KMS-11 (cell line): ENCODE measurements around the gene ADPGK.

Experiments
- H2AFZ ChIP-seq: fragments of 200-600 bp; sonication (generic); 2 replicates; pipeline ENCODE4 v1.6.1; 2016; ENCODE audit warnings: antibody characterized with exemption, mixed run types, low read depth
- H3K27ac ChIP-seq: fragments of 200-600 bp; sonication (generic); 2 replicates; pipeline ENCODE4 v1.6.1; 2016; ENCODE audit warnings: mild to moderate bottlenecking, mixed run types
- H3K27me3 ChIP-seq: fragments of 200-600 bp; sonication (generic); 2 replicates; pipeline ENCODE4 v1.6.1; 2017; ENCODE audit warnings: mild to moderate bottlenecking, low read depth, mixed run types, moderate library complexity; ENCODE audit not compliant: insufficient read depth
- H3K36me3 ChIP-seq: fragments of 200-600 bp; sonication (generic); 2 replicates; pipeline ENCODE4 v1.6.1; 2017; ENCODE audit warnings: mild to moderate bottlenecking, mixed run types; ENCODE audit not compliant: insufficient read depth
- H3K4me1 ChIP-seq: fragments of 200-600 bp; sonication (generic); 2 replicates; pipeline ENCODE4 v1.6.1; 2016; ENCODE audit warnings: mild to moderate bottlenecking, low read depth, mixed run types; ENCODE audit not compliant: poor library complexity, severe bottlenecking
- H3K4me2 ChIP-seq: fragments of 200-600 bp; sonication (generic); 2 replicates; pipeline ENCODE4 v1.7.0; 2016; ENCODE audit warnings: mild to moderate bottlenecking, mixed run types
- H3K4me3 ChIP-seq: fragments of 200-600 bp; sonication (generic); IDR thresholded peaks from 2 replicates; pipeline ENCODE4 v1.6.1; 2017; ENCODE audit warnings: low read depth, low read length, mixed read lengths; ENCODE audit not compliant: insufficient read depth
- H3K79me2 ChIP-seq: fragments of 200-600 bp; sonication (generic); 2 replicates; pipeline ENCODE4 v1.6.1; 2016; ENCODE audit warnings: low read depth, mixed run types; ENCODE audit not compliant: insufficient read depth
- H3K9ac ChIP-seq: fragments of 200-600 bp; sonication (generic); 2 replicates; pipeline ENCODE4 v1.6.1; 2016; ENCODE audit warnings: mild to moderate bottlenecking, mixed run types
- H4K20me1 ChIP-seq: fragments of 200-600 bp; sonication (generic); 2 replicates; pipeline ENCODE4 v1.6.1; 2016; ENCODE audit warnings: mild to moderate bottlenecking, mixed run types; ENCODE audit not compliant: insufficient read depth
- TF ChIP-seq, protein P1 (sequence below): fragments of 200-600 bp; sonication (generic); conservative IDR thresholded peaks from 2 replicates; pipeline ENCODE4 v1.6.1; 2017; ENCODE audit warnings: low read depth, mild to moderate bottlenecking, antibody characterized with exemption, low read length, moderate library complexity, mixed read lengths

The ADPGK gene

DNA sequence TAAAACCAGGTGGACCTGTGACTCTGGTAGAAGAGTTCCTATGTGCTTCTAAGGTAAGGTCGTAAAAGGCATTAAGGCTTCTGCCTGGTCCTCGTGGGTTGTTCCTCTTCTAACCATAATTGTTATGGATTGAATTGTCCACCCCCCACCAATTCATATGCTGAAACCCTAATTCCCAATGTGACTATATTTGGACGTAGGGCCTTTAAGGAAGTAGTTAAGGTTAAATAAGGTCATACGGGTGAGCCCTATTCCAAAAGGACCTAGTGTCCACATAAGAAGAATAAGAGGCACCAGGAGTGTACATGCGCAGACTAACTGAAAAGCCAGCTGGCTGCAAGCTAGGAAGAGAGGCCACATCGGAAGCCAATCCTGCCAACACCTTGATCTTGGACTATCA is 1.9 kb downstream of the ADPGK start:
- Histone ChIP-seq H3K9ac (peak overlapping the region; percentile 95; the same call in 1 of the 2 replicates), H3K36me3 (no peaks in the 10 kb centered on the region), H3K27ac (no peak overlapping the region; the same call in 1 of the 2 replicates), H2AFZ (no peak overlapping the region), H3K4me1 (peaks cover 50% of the 10 kb centered on the region), H4K20me1 (peaks cover 8% of the 10 kb centered on the region; the same call in 1 of the 2 replicates), H3K27me3 (no peaks in the 10 kb centered on the region), H3K4me2 (peak overlapping the region; percentile 60), H3K79me2 (peaks cover 68% of the 10 kb centered on the region), H3K4me3 (peak overlapping the region; percentile 37)
- TF ChIP-seq, protein P1, sequence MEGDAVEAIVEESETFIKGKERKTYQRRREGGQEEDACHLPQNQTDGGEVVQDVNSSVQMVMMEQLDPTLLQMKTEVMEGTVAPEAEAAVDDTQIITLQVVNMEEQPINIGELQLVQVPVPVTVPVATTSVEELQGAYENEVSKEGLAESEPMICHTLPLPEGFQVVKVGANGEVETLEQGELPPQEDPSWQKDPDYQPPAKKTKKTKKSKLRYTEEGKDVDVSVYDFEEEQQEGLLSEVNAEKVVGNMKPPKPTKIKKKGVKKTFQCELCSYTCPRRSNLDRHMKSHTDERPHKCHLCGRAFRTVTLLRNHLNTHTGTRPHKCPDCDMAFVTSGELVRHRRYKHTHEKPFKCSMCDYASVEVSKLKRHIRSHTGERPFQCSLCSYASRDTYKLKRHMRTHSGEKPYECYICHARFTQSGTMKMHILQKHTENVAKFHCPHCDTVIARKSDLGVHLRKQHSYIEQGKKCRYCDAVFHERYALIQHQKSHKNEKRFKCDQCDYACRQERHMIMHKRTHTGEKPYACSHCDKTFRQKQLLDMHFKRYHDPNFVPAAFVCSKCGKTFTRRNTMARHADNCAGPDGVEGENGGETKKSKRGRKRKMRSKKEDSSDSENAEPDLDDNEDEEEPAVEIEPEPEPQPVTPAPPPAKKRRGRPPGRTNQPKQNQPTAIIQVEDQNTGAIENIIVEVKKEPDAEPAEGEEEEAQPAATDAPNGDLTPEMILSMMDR: no peak

DNA sequence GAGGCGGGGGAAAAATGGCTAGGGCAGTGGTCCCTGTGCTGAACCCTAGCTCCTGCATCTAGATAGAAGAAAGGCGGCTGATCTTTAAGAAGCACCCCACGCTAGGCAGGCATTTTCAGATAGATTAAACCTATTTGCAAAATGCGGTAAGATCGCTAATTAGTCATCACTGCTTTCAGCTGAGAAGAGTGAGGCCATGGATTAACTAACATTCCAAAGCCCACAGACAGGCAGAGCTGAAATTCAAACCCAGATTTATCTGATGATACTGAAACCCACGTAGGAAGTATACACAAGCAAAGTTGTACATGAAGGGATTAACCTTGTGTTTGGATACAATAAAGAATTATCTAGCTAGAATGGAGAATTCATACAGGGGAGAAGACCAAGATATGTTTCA is 4.8 kb downstream of the ADPGK start:
- Histone ChIP-seq H4K20me1 (peaks cover 8% of the 10 kb centered on the region; the same call in 1 of the 2 replicates), H3K27me3 (no peaks in the 10 kb centered on the region)

DNA sequence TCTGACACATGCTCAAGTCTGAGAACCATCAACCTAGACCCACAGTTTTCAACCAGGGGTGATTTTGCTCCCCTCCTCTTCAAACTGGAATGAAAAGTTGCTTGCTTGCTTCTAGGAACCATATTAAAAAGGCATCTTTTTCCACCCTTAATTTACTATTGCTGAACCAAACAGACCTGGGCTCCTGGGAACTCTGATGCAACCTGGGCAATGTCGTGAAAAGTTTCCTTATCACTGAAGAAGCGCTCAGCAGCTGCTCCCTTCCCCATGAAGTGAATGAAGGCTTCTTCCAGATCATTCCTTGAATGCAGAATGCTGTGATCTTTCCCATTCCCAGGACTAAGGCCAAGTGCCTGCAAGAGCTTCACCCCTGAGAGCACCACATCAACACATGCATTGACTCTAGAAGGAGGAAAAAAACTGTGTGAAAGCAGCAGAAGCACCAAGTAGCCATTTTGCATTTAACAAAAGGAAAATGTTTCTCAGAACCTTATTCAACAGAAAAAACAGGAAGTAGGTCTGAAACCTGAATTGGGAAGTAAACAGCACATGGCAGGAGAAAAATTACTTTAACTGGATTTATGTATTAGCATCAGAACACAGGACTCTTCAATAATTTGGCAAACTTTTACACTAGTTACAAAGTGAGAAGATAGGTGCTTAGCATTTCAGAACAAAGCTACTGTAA is 8.7 kb downstream of the ADPGK start:
- Histone ChIP-seq H4K20me1 (peaks cover 5% of the 10 kb centered on the region; the same call in 1 of the 2 replicates), H3K27me3 (no peaks in the 10 kb centered on the region), H3K36me3 (peaks cover 4% of the 10 kb centered on the region; the same call in 1 of the 2 replicates), H3K79me2 (peaks cover 60% of the 10 kb centered on the region), H3K4me3 (no peak overlapping the region), H3K27ac (no peak overlapping the region), H3K4me2 (no peak overlapping the region), H3K4me1 (peaks cover 15% of the 10 kb centered on the region), H2AFZ (no peak overlapping the region), H3K9ac (no peak overlapping the region)
- TF ChIP-seq, protein P1: no peak

More for the DNA sequence above, 4.8 kb downstream of the ADPGK start:
- TF ChIP-seq, protein P1: no peak
- Histone ChIP-seq H3K4me3 (no peak overlapping the region), H2AFZ (no peak overlapping the region), H3K27ac (no peak overlapping the region), H3K4me1 (peaks cover 34% of the 10 kb centered on the region), H3K79me2 (peaks cover 95% of the 10 kb centered on the region), H3K36me3 (no peaks in the 10 kb centered on the region), H3K4me2 (no peak overlapping the region), H3K9ac (no peak overlapping the region)

DNA sequence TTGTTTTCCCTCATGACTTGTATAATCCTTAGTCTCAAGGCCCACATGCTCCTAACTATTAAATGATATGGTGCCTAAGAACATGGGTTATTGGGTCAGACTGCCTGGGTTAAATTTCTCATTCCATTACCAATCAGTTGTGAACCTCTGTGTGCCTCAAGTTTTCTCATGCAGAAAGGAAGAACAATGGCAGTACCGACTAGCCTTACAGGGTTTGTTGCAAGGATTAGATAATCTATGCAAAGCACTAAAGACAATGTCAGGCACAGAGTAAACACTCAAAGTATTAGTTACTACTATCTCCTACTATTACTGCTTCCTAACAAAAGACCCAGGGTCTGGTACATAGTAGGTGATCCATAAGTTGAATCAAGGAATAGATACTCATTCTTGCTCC is 12.2 kb downstream of the ADPGK start:
- no peak overlapping the region for H3K27ac ChIP-seq
- H3K9ac ChIP-seq: no peak overlapping the region
- H3K27me3 ChIP-seq: no peaks in the 10 kb centered on the region
- no peak overlapping the region for H2AFZ ChIP-seq
- H3K4me2 ChIP-seq: no peak overlapping the region
- no peaks in the 10 kb centered on the region for H4K20me1 ChIP-seq
- peaks cover 6% of the 10 kb centered on the region for H3K4me1 ChIP-seq
- H3K36me3 ChIP-seq: peaks cover 25% of the 10 kb centered on the region; the same call in 1 of the 2 replicates
- no peak overlapping the region for H3K4me3 ChIP-seq
- H3K79me2 ChIP-seq: peaks cover 57% of the 10 kb centered on the region
- TF ChIP-seq, protein P1: peak; percentile 23; the same call in 1 of the 2 replicates
